ENCODE data around the gene SPOUT1.
A peak's percentile ranks its signal among the peaks of the same experiment; 100 is the strongest.
"Not testable (repeated sequence)": the region's sequence is repeated elsewhere in the genome, so short reads cannot be mapped to it uniquely, and the experiment has no call there.

The SPOUT1 gene

DNA sequence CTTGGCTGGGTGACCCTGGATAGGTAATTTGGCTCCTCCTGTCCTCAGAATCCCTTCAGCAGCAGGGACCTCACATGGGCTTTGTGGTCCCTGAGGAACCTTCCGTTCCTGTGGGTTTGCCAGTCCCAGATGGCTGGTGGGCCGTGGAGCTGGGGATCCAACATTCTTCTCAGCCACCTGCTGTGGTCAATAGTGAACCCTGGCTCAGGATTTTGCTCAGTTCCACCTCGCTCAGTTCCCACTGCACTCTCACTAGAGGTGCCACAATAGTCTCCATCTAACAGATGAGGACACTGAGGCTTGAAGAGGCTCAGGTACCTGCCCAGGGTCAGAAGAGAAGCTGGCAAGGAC, 17.1 kb upstream of the SPOUT1 start:
- H3K4me1 Mint-ChIP-seq, result peaks cover 0 to 5% of the 10 kb centered on the region in 2 donors
- H3K4me3 Mint-ChIP-seq, result no peak overlapping the region
- DNase-seq (no peak), ATAC-seq (replicated peaks) (no peak)
- no peaks in the 10 kb centered on the region for H3K27me3 Mint-ChIP-seq
- H3K9me3 Mint-ChIP-seq, result peaks cover 7 to 13% of the 10 kb centered on the region in 2 donors
- peaks cover 31 to 41% of the 10 kb centered on the region in 2 donors for H3K36me3 Mint-ChIP-seq
- no peak overlapping the region for H3K27ac Mint-ChIP-seq

DNA sequence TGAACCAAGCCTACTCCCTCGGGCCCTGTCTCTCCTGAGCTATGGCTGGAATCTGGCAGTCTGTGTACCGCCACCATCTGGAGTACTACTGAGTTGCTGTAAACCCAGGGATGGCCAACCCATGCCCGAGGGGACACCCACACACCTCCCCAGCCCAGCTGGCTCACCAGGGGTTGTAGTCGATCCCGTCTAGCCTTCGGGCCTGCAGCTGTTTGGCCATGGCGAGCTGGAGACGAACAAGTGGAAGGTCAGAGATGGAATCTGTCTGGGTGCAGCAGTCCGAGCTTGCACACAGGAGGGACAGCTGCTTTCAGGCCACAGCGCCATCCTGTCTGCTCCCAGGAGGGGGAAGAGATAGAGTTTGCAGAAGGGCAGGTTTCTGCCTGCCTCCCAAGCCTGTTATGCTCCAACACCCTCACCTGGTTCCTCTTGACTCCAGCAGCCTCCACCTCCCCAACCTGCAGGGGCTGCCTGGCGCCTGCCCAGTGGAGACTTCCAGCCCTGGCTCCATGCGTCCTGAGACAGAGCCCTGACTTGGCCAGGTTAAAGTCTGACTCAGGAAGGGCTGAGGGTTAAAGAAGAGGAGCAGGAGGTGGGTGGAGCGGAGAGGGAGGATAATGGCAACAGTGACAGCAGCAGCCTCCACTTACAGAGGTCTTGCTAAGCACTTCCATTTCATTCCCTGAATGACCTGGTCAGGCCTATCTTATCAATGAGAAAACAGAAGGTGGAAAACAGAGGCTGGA, 15.8 kb upstream of the SPOUT1 start:
- H3K27me3 Mint-ChIP-seq, result no peaks in the 10 kb centered on the region
- DNase-seq (no peak), ATAC-seq (replicated peaks) (no peak)
- peaks cover 0 to 5% of the 10 kb centered on the region in 2 donors for H3K4me1 Mint-ChIP-seq
- H3K36me3 Mint-ChIP-seq, result peaks cover 18 to 28% of the 10 kb centered on the region in 2 donors
- no peak overlapping the region for H3K27ac Mint-ChIP-seq
- peaks cover 0 to under 1% of the 10 kb centered on the region in 2 donors for H3K9me3 Mint-ChIP-seq
- H3K4me3 Mint-ChIP-seq, result no peak overlapping the region

DNA sequence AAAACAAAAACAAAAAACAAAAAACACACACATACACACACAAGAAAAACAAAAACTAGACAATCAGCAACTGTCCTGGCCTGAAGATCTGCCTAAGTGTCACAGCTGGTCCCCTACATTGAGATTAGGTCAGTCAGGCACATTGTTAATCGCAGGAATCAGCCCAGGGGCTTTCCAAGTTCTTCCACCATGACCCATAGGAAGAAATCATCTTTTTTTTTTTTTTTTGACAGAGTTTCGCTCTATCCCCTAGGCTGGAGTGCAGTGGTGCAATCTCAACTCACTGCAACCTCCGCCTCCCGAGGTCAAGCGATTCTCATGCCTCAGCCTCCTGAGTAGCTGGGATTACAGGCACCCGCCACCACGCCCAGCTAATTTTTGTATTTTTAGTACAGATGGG, 13.6 kb upstream of the SPOUT1 start:
- not testable (repeated sequence) for H3K9me3 Mint-ChIP-seq; H3K27ac Mint-ChIP-seq; H3K4me3 Mint-ChIP-seq; ATAC-seq (replicated peaks); H3K4me1 Mint-ChIP-seq; H3K27me3 Mint-ChIP-seq; DNase-seq
- H3K36me3 Mint-ChIP-seq, result peaks cover 20 to 26% of the 10 kb centered on the region in 2 donors

DNA sequence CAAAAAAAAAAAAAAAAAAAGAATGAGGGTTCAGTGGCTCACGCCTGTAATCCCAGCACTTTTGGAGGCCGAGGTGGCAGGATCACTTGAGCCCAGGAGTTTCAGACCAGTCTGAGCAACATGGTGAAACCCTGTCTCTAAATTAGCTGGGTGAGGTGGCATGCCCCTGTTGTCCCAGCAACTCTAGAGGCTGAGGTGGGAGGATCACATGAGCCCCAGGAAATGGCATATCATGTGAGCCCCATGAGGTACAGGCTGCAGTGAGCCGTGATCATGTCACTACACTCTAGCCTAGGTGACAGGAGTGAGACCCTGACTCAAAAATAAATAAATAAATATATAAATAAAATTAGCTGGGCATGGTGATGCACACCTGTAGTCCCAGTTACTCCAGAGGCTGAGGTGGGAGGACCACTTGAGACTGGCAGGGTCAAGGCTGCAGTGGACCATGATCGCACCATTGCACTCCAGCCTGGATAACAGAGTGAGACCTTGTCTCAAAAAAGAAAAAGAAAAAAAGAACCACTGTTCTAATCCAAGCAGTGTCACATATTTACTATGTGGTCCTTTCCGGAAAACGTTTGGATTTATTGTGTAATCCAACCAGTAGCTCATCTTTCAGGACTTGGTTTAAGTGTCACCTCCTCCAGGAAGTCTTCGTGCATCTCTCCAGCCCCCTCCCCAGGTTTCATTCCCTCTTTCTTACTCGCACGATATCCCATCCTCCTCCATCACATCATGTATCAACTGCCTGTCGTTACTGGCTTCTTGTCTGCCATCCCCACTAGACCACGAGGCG, 12.3 kb upstream of the SPOUT1 start:
- Mint-ChIP-seq H3K9me3 (no peaks in the 10 kb centered on the region), H3K4me3 (no peak overlapping the region), H3K4me1 (peaks cover 0 to 5% of the 10 kb centered on the region in 2 donors), H3K27ac (no peak overlapping the region), H3K36me3 (peaks cover 17 to 23% of the 10 kb centered on the region in 2 donors), H3K27me3 (no peaks in the 10 kb centered on the region)
- no peak for DNase-seq
- peak; percentile 36 to 58 for ATAC-seq (replicated peaks)

DNA sequence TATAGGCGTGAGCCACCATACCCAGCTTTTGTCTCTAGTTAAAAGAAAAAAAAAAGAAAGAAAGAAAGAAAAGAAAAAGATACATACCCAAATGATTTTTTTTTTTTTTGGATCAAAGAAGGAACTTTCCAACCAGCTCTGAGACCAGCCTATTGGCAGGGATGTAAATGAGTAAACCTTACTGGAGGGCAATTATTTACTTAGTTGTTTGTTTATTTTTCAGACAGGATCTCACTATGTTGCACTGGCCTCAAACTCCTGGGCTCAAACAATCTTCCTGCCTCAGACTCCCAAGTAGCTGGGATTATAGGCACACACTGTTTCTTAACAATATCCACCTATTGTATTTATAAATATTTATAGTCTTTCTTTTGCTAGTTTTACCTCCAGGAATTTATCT, 10.9 kb upstream of the SPOUT1 start:
- Mint-ChIP-seq H3K36me3 (peaks cover 21 to 33% of the 10 kb centered on the region in 2 donors), H3K27me3 (no peaks in the 10 kb centered on the region), H3K9me3 (no peaks in the 10 kb centered on the region), H3K27ac (no peak overlapping the region), H3K4me3 (no peak overlapping the region), H3K4me1 (peaks cover 0 to 5% of the 10 kb centered on the region in 2 donors)
- ATAC-seq (replicated peaks) (no peak), DNase-seq (no peak)

DNA sequence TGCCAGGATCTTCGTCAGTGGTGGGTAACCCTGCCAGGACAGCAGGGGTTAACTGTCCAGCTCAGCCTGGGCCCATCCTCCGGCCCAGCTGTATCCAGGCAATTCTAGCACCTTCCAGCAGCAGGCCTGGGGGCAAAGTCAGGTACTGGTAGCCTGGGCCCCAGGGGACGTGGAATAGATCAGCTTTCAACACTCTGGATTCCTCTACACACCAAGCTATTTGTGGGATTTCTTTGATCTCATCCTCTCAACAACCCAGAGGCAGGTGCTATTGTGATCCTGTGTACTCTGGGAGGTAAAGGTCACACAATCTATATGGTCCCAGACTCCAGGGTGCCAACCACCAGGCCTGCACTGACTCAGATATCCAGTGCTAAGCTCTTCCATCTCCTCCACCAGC, 8.7 kb upstream of the SPOUT1 start:
- no peak overlapping the region for H3K4me3 Mint-ChIP-seq
- H3K27ac Mint-ChIP-seq, result no peak overlapping the region
- no peaks in the 10 kb centered on the region for H3K9me3 Mint-ChIP-seq
- DNase-seq, result no peak
- H3K27me3 Mint-ChIP-seq, result no peaks in the 10 kb centered on the region
- H3K36me3 Mint-ChIP-seq, result peaks cover 30 to 47% of the 10 kb centered on the region in 2 donors
- peaks cover 0 to 3% of the 10 kb centered on the region in 2 donors for H3K4me1 Mint-ChIP-seq
- no peak for ATAC-seq (replicated peaks)

DNA sequence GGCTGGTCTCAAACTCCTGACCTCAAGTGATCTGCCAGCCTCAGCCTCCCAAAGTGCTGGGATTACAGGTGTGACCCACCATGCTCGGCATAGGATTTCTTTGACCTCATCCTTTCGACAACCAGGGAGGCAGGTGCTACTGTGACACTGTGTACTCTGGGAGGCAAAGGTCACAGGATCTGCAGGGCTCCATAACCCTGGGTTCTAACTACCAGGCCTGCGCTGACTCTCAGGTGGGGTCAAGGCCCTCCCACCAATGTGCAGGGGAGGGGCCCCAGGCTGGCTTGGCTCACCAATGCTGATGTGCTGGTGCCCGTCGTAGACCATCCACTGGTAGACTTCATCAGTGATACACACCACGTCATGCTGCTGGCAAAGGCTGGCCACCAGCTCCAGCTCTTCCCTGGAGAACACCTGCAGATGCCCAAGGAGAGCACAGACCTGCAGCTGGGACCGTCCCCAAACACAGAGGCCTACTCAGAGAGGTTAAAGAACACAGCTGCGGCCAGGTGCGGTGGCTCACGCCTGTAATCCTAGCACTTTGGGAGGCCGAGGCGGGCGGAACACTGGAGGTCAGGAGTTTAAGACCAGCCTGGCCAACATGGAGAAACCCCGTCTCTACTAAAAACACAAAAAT, 7.0 kb upstream of the SPOUT1 start:
- ATAC-seq (replicated peaks) (no peak), DNase-seq (no peak)
- Mint-ChIP-seq H3K9me3 (no peaks in the 10 kb centered on the region), H3K27me3 (no peaks in the 10 kb centered on the region), H3K36me3 (peaks cover 31 to 49% of the 10 kb centered on the region in 2 donors), H3K4me3 (no peak overlapping the region), H3K27ac (no peak overlapping the region), H3K4me1 (no peaks in the 10 kb centered on the region)

DNA sequence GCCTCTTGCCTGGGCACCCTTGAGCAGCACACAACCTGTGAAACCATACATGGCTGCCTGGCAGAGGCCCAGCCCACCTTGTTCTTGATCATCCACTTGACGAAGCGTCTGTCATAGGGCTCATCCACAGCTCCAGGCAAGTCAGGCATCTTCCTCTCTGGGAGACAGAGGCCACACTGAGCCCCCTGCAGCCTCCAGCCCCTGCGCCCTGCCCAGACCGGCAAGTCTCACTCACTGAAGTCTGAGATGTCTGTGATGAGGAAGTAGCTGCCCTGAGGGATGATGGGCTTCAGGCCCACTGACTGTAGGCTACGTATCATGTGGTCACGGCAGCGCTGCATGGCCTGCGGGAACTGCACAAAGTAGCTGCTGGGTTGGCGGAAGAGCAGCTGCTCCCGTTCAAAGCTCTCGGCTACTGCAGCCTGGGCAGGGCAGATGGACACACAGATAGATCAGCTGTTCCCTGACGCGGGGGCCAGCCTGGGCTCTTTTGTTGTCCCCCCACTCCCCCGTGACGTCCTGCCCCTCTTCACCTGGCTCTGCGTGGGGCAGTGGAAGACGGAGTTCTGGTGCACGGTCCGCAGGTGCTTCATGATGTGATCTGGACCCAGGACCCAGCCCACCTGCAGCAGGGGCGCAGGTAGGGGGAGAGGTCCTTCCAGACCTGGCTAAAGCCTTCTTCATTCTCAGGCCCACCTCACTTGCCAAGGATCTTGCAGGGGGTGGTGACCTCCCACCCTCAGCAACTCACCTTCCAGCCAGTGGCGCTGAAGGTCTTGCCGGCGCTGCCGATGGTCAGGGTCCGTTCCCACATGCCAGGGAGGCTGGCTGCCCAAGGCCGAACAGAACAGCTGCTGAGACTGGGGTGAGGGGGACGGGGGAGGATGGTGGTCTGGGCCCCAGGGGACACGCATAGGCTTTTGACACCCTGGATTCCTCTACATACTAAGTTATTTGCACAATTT, 5.9 kb upstream of the SPOUT1 start:
- no peak for DNase-seq
- Mint-ChIP-seq H3K27me3 (no peaks in the 10 kb centered on the region), H3K36me3 (peaks cover 31 to 49% of the 10 kb centered on the region in 2 donors), H3K9me3 (no peaks in the 10 kb centered on the region), H3K27ac (no peak overlapping the region), H3K4me3 (no peak overlapping the region), H3K4me1 (no peaks in the 10 kb centered on the region)
- ATAC-seq (replicated peaks), result no peak

DNA sequence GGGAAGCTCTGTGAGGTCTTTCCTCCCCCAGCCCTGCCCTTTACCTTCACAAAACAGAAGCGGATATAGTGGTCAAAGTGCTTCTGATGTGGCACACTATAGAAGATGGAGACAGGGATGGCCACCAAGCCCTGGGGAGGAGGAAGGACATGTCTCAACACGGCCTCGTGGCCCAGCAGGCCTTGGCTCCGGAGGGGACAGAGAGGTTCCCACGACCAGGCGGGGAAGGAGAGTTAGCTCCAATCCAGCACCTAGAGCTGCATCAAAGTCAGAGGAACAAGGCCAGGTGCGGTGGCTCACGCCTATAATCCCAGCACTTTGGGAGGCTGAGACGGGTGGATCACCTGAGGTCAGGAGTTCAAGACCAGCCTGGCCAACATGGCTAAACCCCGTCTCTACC, 4.1 kb upstream of the SPOUT1 start:
- ATAC-seq (replicated peaks) (no peak), DNase-seq (no peak)
- Mint-ChIP-seq H3K4me3 (no peak overlapping the region), H3K9me3 (no peaks in the 10 kb centered on the region), H3K4me1 (peaks cover 5 to 12% of the 10 kb centered on the region in 2 donors), H3K27ac (no peak overlapping the region), H3K36me3 (peaks cover 38 to 54% of the 10 kb centered on the region in 2 donors), H3K27me3 (no peaks in the 10 kb centered on the region)

DNA sequence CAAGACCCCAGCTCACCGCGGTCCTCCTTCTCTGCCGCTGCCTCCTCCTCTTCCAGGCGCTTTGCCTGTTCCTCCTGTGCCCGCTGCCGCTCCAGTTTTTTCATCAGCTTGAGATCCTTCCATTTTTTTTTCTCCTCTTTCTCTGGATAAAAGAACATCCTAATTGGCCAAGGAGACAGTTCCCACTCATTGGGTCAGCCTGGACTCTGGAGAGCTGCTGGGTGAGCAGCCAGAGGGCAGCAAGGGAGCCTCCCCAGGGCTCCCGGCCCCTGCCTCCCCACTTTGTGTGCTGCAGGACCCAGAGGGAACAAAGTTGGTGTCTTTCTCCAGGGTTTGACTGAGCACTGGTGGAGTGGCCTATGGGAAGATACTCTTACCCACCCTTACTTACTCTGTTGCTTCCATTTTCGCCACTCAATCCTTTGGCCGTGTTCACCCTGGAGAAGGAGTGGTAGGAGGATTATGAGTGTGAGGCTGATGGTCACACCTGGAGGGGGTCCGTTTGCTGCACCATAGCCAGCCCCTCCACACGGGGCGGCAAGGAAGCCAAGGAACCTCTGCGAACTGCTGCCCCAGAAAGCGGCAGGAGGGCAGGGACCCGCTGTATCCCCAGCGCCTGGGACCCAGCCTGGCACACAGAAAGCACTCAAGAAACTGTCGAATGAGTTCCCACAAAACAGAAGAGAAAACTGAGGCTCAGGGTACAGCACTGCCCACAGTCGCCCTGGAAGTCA, 708 bp downstream of the SPOUT1 start:
- H3K36me3 Mint-ChIP-seq, result peaks cover 43 to 59% of the 10 kb centered on the region in 2 donors
- DNase-seq, result no peak
- H3K27me3 Mint-ChIP-seq, result no peaks in the 10 kb centered on the region
- ATAC-seq (replicated peaks), result peak; percentile 11 to 19
- peak overlapping the region; percentile 94 to 98 for H3K4me3 Mint-ChIP-seq
- H3K9me3 Mint-ChIP-seq, result no peaks in the 10 kb centered on the region
- peak overlapping the region; percentile 98 for H3K27ac Mint-ChIP-seq
- H3K4me1 Mint-ChIP-seq, result peaks cover 13 to 30% of the 10 kb centered on the region in 2 donors

DNA sequence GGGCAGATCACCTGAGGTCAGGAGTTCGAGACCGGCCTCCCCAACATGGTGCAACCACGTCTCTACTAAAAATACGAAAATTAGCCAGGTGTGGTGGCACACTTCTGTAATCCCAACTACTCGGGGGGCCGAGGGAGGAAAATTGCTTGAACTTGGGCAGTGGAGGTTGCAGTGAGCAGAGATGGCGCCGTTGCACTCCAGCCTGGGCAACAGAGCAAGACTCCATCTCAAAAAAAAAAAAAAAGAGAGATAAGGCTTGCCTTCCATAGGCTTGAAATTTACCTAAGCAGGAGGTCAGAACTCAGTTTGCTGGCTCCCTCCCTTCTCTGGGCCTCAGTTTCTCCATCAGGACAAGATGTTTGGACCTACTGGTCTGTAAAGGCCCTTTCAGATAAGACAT, 1.3 kb downstream of the SPOUT1 start:
- ATAC-seq (replicated peaks) (no peak), DNase-seq (no peak)
- Mint-ChIP-seq H3K4me3 (peak overlapping the region; percentile 94 to 98), H3K36me3 (peaks cover 42 to 59% of the 10 kb centered on the region in 2 donors), H3K4me1 (peaks cover 14 to 30% of the 10 kb centered on the region in 2 donors), H3K27ac (no peak overlapping the region), H3K9me3 (no peaks in the 10 kb centered on the region), H3K27me3 (no peaks in the 10 kb centered on the region)

DNA sequence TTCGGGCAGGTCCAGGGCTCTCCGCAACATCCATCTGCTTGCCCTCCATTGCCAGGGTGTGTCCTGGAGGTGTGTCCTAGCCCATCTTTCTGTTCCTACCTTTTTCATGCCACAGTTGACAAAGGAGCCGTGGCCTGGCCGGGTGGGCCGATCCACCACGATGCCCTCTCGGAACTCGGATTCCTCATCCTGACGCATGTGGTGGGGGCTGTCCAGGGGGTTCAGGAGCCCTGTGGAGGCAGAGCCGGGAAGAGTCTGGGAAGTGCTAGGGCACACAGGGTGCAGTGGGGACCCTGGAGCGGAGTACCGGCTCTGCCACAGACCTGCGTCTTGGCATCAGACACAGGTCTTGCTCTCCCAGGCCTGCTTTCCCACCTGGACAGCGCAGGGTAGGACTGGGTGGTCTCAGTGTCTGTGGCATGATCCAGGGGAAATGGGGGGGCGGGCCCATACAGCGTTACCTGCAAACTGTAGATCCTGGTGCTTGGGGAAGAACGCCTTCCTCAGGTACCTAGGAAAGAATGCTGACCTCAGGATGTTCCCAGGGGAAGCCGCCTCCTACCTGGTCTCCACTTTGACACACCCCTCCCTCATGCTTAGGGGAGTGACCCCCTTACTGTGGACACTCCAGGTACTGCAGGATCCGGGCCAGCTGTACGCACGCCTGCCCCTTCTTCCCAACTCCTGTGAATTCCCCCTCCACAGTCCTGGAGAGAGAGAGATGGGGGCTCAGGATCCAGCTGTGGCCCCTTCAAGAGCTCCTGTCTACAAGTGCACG, 3.5 kb downstream of the SPOUT1 start:
- Mint-ChIP-seq H3K9me3 (no peaks in the 10 kb centered on the region), H3K4me1 (peaks cover 20 to 43% of the 10 kb centered on the region in 2 donors), H3K4me3 (no peak overlapping the region), H3K27me3 (no peaks in the 10 kb centered on the region), H3K27ac (peak overlapping the region; percentile 14), H3K36me3 (peaks cover 56 to 68% of the 10 kb centered on the region in 2 donors)
- ATAC-seq (replicated peaks) (no peak), DNase-seq (no peak)

DNA sequence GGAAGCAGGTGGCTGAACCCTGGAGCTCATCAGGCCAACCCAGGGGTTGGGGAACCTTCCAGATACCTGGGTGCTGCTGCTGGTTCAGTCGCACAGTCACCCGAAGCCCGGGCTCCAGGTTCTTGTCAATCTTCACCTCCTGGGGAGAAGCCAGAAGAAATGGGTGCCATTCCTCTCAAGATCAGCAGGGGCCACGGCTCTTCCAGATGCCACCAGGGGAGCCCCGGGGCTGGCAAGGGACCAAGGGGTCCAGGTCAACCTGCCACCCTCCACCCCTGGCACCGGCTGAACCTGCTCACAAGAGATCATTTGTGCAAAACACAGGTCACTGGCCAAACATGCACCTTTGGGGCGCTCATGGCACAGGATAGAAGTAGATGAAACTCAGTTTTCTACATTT, 4.7 kb downstream of the SPOUT1 start:
- Mint-ChIP-seq H3K4me3 (no peak overlapping the region), H3K36me3 (peaks cover 61 to 72% of the 10 kb centered on the region in 2 donors), H3K9me3 (no peaks in the 10 kb centered on the region), H3K27ac (no peak overlapping the region), H3K27me3 (no peaks in the 10 kb centered on the region), H3K4me1 (peaks cover 28 to 51% of the 10 kb centered on the region in 2 donors)
- no peak for DNase-seq
- no peak for ATAC-seq (replicated peaks)
